Embryonic facial prominence (tissue), 1 donor: ENCODE measurements around the gene DCAF7.

ENCODE experiments used
- DNase-seq: peaks from one replicate; pipeline ENCODE4 v3.0.0-alpha.2; 2016; ENCODE audit errors: extremely low spot score

The DCAF7 gene

DNA sequence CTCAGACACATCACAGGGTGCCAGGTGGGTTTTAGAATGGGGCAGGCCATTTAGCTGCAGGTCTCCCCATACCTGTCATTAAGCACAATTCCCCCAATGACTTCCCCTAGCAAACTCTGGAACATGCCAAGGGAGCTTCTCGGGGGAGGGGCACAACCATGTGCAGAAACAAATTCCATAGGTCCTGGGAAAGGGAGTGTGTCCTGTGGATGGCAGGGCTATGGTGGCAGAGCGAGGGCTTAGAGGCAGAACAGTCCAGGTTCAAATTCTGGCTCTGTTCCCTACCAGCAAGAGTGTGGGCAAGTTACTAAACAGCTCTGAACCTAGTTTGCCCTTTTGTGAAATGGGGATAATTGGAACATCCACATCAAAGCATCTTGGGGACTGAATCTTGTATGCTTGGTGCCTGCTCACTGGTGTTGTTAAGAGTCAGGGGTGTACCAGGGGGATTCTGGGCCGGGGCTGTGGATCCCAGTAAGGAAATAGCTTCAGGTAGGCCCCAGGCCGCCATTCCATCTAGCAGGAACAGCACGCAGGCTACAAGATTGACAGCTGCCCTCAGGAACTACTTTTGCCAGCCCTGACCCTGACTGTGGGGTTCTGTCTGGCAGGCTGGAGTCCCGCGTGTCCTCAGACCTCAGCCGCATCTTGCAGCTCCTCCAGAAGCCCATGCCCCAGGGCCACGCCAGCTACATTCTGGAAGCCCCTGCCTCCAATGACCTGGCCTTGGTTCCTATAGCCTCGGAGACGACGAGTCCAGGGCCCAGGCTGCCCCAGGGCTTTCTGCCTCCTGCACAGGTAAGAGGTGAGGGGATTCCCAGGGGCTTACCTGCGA, 5.6 kb upstream of the DCAF7 start:
- no peak for DNase-seq

DNA sequence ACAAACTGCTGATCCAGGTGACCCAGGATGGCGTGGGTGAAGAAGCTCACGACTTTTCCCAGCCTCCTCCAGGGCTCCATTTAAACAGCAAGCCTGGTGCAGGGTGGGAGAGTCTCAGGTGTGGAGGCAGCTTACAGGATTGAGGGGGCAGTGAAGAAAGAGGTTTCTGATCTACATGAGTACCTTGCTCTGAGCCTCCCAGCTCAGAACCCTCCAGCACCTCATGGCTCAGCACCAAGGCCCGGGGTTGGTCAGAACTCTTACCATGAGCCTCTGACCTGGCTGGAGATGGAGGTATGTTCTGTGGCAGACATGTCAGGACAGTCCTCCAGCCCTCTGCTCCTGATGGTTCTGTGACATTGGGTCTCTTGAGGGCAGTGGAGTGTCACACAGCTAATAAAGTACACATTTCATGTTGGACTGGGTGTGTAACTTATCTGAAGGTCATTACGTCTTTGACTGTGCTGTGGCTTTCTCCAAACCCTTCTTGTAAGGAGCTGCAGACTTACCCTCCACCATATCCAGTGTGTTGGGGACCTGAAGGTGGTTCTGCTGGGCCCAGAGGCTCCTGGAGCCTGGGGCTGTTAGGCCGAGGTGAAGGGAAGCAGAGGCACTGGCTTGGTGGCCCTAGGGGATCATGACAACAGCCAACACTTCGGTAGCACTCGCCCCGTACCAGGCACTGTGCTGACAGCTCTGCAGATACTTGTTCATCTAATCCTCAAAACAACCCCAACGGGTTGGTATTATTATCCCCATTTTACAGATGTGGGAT, 3.8 kb upstream of the DCAF7 start:
- DNase-seq = no peak

DNA sequence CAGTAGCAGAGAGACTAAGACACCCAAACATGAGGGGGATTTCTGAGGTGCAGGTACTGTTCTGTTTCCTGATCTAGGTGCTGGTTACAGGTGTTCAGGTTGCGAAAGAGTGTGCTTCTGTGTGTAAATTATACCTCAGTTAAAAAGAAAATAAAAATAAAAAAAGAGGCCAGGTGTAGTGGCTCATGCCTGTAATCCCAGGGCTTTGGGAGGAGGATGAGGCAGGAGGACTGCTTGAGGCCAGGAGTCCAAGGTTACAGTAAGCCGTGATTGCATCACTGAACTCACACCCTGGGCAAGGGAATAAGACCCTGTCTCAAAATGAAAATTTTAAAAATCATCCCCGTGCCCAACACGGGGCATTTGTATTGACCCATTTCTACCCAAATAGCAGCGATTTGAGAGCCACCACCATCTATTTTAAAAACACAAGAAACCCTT, 3.2 kb upstream of the DCAF7 start:
- no peak for DNase-seq

DNA sequence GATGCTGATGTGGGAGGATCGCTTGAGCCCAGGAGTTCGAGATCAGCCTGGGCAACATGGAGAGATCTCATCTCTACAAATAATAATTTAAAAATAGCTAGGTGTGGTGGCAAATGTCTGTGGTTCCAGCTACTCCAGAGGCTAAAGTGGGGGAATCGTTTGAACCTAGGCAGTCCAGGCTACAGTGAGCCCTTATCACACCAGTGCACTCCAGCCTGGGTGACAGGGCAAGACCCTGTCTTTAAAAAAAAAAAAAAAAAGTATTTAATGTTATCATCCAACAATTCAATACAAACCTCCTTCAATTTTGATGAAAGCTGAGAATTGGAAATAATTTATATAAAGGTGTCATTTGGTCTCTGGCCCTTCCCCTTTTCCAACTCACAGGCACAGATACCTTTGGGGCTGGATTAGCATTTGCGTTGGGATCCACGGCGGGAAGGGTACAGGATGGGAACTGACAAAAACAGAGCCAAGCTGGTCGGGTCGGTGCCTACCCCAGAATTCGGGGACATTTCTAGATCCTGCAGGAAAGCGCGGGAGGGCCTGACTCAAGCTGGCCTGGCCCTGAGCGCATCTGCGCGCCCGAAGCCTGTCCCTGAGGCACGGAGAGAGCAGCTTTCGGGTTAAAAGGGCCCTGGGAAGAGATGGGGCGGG, 860 bp upstream of the DCAF7 start:
- DNase-seq = no peak

DNA sequence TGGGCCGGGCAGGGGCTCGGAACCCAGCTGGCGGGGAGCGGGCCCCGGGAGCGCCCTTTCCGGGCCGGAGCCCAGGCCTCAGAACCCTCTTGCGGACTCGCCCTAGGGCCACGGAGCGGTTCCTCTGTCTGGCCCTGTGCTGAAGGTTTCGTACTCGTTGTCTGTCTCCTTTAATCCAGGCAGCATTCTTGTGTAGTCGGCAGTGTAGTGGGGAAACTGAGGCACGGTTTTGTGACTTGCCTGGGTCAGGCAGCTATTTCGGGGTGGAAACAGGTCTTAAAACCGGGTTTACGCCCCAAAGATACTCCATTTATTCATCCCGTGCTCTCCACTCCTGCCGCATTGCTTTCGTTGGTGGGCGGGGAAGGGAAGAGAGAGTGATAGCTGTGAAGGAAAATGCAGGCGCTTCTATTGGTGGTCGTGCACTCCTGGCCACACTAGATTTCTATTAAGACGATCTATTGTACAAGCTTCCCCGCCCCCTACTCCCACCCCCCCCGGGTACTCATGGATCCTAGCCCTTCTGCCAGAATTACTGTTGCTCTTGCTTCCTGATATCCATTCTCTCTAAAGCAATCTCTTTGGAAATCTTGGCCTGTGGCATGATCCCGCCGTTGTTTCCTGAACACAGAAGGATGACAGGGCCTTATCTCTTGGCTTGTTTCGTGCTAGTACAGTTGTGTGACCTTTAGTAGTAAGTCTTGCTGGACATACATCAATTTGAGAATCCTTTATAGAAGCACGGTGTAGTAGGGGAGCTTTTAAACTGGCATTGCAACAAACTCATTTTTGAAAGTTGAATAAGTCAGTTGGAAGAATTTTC, 751 bp downstream of the DCAF7 start:
- DNase-seq = peak; percentile 7

DNA sequence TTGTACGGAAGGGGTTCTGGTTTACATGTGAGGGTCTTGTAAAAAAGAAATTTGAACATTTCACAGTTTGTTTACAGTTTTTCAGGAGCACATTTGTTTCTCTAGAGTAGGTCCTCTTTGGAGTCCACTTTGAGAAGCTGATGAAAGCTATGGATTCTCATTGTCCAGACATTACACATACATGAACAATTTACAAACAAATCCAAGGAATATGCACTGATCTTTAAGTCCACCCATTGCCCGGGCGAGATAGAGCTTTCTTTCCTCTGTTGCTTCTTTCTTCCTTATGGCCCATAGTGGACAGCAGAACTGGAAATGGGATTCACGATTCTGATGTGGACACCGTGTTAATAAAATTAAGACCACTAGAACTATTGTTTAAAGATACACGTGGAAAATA, 1.9 kb downstream of the DCAF7 start:
- no peak for DNase-seq

DNA sequence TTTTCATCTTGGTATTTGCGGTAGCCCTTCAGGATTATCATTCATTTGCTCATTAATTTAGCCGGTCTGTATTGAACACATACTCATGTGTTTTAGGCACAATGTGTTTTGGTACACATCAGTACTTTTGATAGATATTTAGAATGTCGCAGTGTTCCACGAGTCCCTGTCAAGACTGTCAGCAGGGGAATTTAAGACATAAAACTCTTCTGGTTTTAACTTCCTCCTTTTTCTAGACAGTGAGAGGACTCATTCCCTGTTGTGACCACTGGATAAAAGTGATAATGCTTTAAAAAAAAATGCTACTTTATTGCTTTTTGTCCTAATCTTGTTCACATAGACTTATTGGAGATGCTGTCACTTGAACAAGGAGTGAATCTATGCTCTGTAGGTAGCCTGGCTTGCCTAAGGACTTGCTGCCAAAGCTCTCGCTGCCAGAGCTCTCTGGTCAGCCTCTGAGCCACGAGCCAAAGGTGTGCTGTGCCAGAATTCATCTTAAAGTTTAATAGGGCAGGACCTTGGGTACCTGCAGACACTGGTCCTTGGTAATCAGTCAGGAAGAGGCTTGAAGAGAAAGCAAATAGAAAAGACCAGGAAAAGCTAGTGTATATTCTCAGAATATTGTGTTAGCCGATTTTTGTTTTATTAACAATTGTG, 5.4 kb downstream of the DCAF7 start:
- no peak for DNase-seq

DNA sequence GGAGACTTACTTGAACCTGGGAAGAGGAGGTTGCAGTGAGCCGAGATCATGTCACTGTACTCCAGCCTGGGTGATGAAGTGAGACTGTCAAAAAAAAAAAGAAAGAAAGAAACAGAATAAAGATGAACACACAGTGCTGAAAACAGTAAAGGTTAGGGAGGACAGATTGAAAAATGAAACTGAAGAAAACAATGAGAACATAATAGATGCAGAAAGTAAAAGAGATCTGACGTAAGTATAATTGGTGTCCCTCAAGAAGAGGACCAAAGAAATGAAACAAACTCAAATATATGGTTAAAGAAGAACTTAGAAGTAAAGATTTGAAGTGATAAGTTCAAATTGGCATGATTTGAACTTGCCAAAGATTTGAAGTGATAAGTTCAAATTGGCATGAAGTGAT, 7.1 kb downstream of the DCAF7 start:
- no peak for DNase-seq

DNA sequence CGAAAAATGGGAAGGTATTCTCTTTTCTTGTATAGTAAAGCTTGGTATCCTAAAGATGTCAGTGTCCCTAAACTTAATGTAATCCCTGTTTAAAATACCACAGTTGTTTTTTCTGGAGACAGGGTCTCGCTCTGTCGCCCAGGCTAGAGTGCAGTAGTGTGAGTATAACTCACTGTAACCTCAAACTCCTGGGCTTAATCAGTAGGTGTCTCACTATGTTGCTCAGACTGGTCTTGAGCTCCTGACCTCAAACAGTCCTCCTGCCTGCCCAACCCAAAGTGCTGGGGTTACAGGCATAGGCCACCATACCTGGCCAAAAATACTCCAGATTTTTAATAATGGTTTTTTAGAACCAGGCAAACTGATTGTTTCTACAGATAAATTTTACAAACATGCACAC, 8.2 kb downstream of the DCAF7 start:
- DNase-seq = no peak

DNA sequence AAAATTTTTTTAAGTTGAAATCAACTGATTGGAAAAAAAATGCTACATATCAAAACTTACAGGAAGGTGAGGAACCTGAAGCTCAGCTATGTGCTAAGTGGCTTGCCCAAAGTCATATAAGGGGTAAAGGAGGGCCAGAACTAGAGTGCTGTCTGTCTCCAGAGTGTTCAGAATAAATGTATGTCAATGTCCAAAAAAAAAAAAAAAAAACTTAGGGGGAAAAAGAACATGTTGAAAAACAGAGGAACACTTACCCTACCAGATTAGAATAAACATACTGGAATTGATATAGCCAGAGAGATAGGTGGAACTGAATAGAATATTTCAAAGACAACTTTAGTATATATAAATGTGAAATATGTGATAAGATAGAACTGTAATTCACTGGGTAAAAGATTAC, 11.5 kb downstream of the DCAF7 start:
- no peak for DNase-seq

DNA sequence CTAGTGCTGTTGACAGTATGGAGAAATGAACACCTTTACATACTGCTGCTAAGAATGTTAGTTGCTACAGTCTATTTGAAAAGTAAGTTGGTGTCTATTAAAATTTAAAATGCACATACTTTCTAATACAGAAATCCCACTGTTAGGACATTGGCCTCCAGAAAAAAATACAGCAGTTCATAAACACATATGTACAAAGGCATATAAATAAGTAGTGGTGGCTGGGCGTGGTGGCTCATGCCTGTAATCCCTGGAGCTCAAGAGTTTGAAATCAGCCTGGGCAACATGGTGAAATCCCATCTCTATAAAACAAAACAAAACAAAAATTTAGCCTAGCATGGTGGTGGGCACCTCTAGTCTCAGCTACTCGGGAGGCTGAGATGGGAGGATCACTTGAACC, 13.1 kb downstream of the DCAF7 start:
- DNase-seq = no peak

DNA sequence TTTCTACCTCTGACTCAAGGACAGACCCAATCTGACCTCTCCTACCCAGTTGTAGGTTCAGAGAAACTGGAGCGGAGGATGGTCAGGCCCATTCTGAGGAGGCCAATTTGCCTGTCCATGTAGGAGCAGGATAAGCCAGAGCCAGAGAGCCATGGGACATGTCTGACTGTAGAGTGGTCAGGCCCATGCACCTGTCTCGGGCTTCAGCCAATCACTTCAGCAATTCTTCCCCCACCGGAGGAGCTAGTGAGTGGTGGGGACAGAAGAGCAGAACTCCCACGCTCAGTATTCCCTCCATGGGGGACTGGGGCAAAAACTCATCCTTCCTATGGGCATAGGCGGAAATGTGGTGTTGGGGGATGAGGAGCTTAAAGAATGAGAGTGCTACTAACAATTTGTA, 14.3 kb downstream of the DCAF7 start:
- DNase-seq = no peak

DNA sequence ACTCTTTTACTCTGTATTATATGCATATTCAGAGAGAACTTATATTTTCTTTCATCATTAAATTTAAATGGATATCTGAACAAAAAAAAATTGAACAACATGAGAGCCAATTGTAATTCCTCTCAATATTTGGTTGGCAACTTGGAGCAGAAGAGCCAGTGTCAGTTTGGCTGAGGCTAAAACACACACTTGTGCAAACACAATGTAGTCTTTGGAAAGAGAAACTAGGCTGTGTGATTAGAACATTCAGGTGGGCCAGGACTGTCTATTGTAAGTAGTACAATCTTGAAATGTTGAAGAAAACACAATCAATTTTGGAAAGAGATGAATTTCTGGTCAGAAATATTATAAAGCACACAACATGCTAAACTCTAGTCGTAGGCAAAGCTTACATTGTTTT, 17.0 kb downstream of the DCAF7 start:
- DNase-seq = no peak

DNA sequence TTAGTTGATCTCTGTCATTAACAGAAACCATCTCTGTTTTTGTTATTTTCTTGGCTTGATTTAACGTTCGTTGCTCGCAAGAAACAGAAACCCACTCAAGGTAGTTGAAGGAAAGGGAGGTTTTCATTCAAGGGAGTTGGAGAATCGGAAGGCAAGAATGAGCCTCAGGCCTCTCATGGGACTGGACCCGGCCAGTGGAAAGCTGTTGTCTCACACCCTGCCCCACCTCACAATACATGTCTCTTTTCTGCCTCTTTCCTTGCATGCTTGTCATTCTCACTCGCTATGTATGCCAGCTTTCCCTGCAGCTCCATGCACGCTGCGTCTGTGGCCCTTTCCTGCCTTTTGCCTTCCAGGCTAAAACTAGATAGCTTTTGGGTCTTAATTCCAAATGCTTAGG, 18.3 kb downstream of the DCAF7 start:
- DNase-seq = no peak

DNA sequence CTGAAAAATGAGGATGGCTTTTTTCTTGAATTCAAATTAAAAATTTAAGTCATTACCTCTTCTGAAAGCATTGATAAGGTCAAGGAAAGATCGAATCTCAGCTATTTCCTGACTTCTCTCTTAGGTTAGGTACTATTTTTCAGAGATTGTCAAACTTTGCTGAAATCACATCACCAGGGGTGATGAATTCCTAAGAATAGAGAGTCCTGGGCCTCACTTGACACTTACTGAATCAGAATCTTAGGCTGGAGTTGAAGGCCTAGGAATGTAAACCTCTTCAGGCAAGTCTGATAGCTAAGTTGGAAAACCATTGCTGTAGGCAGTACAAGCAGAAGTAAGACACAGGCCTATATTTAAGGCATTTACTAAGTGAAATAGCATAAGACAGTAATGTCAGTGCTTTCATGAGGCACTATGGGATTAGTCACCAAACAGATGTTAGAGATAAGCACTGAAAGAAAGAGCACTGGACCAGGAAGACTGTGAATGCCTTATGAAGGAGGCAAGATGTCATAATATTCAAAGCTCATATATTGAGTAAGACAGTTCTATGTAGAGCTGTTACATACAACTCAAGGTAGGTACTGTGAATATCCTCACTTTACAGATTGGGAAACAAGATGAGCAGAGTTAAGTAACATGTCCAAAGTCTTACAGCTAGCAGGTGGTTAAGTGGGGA, 21.5 kb downstream of the DCAF7 start:
- no peak for DNase-seq

DNA sequence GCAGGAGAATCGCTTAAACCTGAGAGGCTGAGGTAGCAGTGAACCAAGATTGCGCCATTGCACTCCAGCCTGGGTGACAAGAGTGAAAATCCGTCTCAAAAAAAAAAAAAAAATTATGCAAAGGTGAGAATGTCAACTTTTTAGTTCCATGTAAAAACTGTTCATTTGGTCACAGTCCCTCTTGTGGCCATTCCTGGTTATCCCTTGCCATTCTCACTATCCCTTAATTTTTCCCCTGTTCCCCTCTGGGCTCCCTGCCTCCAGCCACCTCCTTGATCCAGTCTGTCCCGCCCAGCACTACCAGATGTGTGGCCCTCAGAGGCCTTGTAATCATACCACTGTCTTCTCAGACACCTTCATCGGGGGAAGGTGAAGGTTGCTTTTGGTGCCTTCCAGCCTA, 23.4 kb downstream of the DCAF7 start:
- no peak for DNase-seq

DNA sequence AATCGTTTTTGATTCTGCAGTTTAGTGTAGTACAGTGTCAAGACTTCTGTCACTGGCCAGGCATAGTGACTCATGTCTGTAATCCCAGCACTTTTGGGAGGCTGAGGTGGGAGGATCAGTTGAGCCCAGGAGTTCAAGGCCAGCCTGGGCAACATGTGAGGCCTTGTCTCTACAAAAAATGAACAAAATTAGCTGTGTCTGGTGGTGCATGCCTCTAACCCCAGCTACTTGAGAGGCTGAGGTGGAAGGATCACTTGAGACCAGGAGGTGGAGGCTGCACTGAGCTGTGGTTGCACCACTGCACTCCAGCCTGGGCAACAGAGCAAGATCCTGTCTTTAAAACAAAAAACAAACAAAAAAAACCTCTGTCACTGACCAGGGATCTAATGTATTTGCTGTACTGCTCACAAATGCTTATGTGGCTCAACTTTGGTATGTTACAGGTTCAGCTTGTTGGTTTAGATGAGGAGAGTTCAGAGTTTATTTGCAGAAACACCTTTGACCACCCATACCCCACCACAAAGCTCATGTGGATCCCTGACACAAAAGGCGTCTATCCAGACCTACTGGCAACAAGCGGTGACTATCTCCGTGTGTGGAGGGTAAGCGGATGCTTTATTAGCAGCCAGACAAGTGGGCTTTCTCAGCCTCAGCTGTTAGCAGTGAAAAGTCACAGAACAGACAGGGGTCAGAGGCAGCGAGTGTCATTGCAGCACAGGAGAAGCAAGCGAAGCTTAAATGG, 27.9 kb downstream of the DCAF7 start:
- DNase-seq = no peak

DNA sequence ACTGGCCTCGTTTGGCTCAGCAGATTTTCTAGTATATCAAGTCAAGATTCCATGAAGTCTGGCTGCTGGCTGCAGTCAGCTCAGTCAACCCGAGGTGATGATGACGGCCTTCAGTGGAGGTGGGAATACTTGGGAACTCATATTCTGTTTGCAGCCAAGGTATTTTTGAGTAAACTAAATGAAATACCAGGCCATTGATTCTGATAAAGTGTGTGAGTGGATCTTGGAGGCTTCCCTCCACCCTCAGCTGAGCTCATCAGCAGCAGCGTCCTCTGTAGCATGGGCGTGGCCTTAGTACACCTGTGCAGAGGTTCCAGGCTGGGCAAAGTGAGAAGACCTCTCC, 28.5 kb downstream of the DCAF7 start:
- no peak for DNase-seq

DNA sequence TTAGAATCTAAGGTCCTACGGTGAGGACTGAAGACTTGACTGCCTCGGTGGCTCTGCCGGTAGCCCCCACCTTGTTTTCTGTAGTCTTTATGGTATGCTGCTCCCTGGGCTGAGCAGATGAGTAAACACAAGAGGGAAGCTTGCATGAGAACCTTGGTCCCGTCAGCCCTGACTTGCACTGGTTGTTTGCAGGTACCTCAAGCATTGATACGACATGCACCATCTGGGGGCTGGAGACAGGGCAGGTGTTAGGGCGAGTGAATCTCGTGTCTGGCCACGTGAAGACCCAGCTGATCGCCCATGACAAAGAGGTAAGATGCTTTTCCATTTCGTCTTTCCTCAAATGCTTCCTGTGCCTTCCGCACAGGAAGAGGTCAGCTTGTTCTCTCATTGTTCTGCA, 29.4 kb downstream of the DCAF7 start:
- DNase-seq = no peak

DNA sequence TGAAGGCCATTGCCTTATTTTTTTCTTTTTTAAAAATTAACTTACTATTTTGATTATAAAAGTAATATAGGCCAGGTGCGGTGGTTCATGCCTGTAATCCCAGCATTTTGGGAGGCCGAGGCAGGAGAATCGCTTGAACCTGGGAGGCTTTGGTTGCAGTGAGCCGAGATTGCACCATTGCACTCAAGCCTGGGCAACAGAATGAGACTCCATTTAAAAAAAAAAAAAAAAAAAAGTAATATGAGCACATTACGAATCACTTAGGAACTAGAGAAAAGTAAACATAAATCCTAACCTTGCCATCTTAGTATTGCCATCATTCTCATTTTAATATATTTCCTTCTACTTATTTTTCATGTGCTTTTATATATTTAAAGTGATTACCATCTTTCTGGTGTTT, 37.5 kb downstream of the DCAF7 start:
- DNase-seq = no peak
